GM18951 (cell line): ENCODE data around the gene GMPR2.

ENCODE experiments used
- POLR2A ChIP-seq: IDR thresholded peaks from 4 replicates; pipeline ENCODE4 v1.6.1; 2011; ENCODE audit warnings: mild to moderate bottlenecking; ENCODE audit not compliant: insufficient read length, insufficient read depth; ENCODE audit errors: extremely low read depth
- in situ Hi-C: fragments of 300-500 bp; cut with MboI; formaldehyde crosslinking; loops from one replicate; pipeline ENCODE4 v1.12.0; 2022; ENCODE audit warnings: low sequenced_read_pairs, mixed read lengths, inconsistent platforms; ENCODE audit not compliant: unreplicated experiment

The GMPR2 gene

GRCh38 chr14:24255931-24256711 is 23.4 kb downstream of the GMPR2 start:
- in situ Hi-C loops = no loop called here
- no peak for TF ChIP-seq POLR2A

- no peak for TF ChIP-seq POLR2A
Observed at GRCh38 chr14:24256960-24257359, 24.2 kb downstream of the GMPR2 start.

GRCh38 chr14:24258119-24258518 is 25.4 kb downstream of the GMPR2 start:
- in situ Hi-C loops = no loop called here
- no peak for TF ChIP-seq POLR2A

More at GRCh38 chr14:24256960-24257359, 24.2 kb downstream of the GMPR2 start:
- in situ Hi-C loops = no loop called here

- no peak for TF ChIP-seq POLR2A
- in situ Hi-C loops = no loop called here
Observed at GRCh38 chr14:24258548-24259265, 26.0 kb downstream of the GMPR2 start.

GRCh38 chr14:24259282-24260025 is 26.7 kb downstream of the GMPR2 start:
- in situ Hi-C loops = no loop called here
- TF ChIP-seq POLR2A = no peak

GRCh38 chr14:24260026-24260779 is 27.5 kb downstream of the GMPR2 start:
- in situ Hi-C loops = no loop called here
- TF ChIP-seq POLR2A = no peak

- in situ Hi-C loops = no loop called here
- TF ChIP-seq POLR2A = no peak
Observed at GRCh38 chr14:24260780-24261157, 28.0 kb downstream of the GMPR2 start.

GRCh38 chr14:24261256-24261968 is 28.7 kb downstream of the GMPR2 start:
- in situ Hi-C loops = no loop called here

GRCh38 chr14:24261969-24262327 is 29.2 kb downstream of the GMPR2 start:
- in situ Hi-C loops = no loop called here

More at GRCh38 chr14:24261256-24261968, 28.7 kb downstream of the GMPR2 start:
- TF ChIP-seq POLR2A = no peak

GRCh38 chr14:24262821-24263733 is 30.3 kb downstream of the GMPR2 start, which contains the start of gene TGM1:
TGM1 (minus strand) TSS chr14:24263177; CDS start chr14:24262352, 825 bp downstream.
- in situ Hi-C loops = no loop called here
- TF ChIP-seq POLR2A = no peak

More at GRCh38 chr14:24261969-24262327, 29.2 kb downstream of the GMPR2 start:
- TF ChIP-seq POLR2A = no peak

GRCh38 chr14:24263848-24264247 is 31.1 kb downstream of the GMPR2 start:
- TF ChIP-seq POLR2A = no peak
- in situ Hi-C loops = no loop called here
